Activated CD4-positive, alpha-beta T cell treated with anti-CD3 and anti-CD28 coated beads, Interleukin-10, Interleukin-2, amounts not matched to agents 100 ng/mL and 50 ng/mL, durations not matched to agents 16 hours and 8 hours (primary cell): ENCODE data around the gene SNX33.
A peak's percentile ranks its signal among the peaks of the same experiment; 100 is the strongest.
"Not testable (repeated sequence)": the region's sequence is repeated elsewhere in the genome, so short reads cannot be mapped to it uniquely, and the experiment has no call there.

Experiments used
- DNase-seq: peaks from one replicate; pipeline ENCODE4 v3.0.0-alpha.2; 2020

The SNX33 gene

DNA sequence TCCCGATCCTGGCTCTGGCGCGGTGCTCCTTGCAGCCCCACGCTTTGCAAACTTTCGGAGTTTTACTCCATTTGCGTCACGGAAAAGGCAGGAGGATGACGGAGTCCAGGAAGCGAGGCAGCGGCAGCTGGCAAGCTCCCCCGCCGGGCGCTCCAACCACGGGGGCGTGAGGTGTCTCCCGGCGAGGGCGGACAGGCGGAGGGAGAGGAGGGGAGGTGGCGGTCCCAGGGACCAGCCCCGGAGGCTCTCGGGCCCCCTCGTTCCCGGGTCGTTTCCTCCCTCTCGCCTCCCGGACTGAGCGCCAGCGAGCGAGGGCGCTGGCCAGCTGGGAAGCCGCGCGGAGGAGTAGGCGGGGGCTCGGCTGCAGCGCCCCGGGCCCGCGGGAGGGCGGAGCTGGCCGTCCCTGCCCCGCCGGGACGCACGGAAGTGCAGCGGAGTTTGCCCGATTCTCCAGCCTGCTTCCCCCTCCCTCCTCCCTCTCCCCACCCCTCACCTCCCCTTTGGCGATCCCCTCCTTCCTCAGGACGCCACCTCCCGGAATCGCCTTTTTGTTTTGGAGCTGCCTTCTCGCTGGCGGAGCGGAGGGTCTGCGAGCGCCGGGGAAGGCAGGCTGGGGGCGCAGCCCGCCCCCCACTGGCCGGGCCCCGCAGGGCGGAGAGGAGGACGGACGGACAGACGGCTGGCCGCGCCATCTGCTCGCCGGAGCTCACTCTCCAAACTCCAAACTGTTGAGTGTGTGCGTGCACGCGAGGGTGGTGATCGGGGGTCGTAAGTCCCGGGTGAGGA, at the start of gene SNX33:
SNX33 (plus strand) TSS at position 543 of the 786 bp plus-strand sequence. CDS start 1,191 bp downstream, outside the sequence.
- DNase-seq: peak; percentile 58

DNA sequence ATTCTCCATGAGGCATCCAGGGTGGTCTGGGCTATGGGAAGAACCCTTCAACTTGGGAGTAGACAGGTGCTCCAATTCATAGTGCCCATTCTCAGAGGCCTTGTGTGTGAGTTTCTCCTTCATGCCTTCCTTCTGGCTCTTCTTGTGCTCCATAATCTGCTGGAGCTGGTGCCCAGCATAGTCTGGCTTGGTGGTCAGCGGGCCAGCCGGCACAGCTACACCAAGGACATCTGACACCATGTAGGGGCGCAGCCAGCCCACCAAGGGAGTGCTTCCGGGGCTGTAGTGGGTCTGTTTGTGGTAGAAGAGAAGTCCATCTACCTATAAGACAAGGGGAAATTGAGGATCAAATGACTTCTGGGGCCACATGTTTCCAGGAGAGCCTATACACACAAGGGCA, 49.4 kb upstream of the SNX33 start:
- DNase-seq: no peak

- DNase-seq: no peak
Measured at GRCh38 chr15:75599401-75599800, 48.3 kb upstream of the SNX33 start.

DNA sequence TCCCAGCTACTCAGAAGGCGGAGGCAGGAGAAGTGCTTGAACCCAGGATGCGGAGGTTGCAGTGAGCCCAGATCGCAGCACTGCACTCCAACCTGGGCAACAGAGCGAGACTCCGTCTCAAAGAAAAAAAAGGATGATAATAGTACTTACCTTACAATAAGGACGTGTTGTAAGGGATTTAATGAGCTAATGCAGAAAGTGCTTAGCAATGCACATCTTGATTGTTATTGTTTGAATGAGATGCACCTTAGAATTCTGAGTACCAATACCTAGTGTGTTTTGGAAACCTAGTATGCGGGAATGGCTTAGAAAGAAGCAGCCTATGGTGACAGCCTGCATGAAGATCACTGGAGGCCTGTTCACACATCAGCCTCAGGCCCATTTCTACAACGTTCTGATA, 41.7 kb upstream of the SNX33 start:
- no peak for DNase-seq

DNA sequence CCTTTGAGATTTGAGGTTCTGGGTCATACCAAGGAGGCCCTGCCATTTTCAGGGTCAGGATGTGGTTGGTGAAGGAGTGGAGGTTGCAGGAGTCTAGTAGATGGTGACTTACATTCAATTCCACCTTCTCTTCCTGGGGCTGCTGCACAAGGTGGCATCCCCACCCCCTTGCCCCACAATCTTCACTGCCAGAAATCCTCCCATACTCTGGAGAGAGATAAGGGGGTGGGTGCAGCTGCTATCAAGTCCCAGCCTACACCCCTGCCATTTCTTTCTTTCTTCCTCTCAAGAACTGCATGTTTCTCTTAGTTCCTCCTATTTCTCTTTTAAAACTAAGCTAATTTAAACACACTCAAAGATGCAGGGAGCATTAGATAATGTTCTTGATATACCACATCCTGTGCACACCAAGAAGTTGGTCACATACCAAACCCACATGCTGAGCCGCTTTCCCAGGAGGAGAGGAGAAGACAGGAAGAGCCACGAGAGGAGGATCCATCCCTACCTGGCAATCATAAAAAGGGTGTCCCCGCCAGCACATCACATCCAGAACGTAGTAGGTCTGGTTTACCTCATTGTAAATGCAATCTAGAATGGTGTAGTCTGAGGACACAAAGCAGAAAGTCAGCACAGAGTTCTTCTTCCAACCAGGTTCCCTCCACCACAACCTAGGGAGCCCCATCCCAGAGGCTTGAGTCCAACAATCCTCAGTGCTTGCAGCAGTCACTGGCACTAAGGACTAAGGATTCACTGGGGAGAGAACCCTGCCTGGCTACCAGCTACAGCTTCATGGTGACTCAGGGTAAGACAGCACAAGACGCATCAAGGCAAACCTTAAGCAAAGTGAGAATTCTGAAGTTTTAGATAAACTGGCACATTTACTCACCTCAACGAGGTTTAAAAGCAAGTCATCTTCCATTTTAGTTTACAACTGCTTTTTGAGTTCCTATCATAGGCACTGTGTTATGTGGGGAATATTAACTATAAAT, 40.7 kb upstream of the SNX33 start:
- DNase-seq: peak; percentile 43

DNA sequence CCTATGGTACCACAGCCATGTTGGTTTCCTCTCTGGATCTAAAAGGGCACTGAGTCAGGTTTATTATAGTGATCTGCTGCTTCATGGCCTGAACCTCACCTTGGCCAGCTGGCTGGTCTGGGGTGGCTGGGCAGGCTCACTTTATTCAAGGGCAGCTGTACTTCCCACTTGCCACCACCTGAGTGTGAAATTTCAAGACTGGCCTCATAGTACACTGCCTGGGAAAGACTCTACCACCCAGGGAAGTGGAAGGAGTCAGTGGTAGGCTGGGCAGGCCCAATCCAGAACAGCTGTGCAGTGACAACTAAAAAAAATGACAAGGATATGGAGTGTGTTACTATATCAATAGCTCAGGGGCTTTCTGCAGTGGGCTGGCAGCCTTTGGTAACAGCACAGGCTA, 30.9 kb upstream of the SNX33 start:
- no peak for DNase-seq

DNA sequence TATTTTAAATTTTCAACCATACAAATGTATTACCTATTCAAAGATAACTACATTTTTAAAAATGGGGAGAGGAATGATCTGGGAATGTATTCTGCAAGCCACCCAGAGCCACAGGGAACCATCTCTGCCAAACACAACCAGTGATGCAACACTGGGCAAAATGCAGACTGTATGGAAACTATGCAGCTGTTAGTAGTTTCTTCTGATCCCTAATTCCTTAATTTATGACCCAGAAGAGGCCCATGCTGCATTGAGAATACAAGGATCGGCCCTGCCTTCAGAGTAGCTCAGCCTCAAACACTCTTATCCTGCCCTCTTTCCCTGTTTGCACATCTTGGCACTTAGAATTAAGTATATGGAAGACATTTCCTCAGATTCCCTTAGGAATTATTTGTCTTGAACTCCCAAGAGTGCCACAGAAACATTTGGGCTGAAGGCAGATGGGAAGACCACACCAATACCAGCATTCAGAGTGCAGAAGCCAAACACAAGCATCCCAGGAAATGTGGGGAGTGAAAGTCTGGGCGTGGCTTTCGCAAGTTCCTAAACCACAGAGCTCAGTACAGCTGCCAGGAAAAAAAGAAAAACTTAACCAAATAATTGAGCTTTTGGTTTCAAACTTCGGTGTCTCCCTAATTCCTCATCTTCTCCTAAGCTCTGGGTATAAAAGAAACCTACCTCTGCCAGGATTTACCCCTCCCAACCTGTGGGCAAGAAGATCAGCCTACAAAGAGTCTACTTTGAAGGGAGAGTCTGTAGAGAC, 27.5 kb upstream of the SNX33 start:
- no peak for DNase-seq

DNA sequence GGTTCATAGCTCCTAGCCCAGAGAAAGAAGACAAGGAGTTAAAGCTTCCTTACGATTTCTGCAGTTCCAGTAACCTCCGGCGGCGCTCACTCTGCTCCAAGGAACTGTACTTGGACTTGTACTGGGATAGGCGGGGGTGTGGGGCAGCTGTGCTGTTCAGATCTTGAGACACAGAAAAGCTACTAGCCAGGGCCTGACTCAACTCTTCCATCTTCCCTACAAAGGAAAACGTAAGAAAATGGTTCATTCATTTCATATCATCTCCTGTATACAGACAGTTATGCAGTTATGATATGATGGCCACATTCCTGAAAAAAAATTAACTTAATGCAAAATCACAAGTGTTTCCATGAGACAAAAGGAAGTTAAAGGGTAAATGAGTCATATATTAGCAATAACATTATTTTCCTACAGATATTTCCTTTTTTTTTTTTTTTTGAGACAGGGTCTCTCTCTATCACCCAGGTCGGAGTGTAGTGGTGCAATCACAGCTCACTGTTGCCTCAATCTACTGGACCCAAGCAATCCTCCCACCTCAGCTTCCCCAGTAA, 26.8 kb upstream of the SNX33 start:
- no peak for DNase-seq

- DNase-seq: no peak
Measured at GRCh38 chr15:75622505-75622904, 25.2 kb upstream of the SNX33 start.

DNA sequence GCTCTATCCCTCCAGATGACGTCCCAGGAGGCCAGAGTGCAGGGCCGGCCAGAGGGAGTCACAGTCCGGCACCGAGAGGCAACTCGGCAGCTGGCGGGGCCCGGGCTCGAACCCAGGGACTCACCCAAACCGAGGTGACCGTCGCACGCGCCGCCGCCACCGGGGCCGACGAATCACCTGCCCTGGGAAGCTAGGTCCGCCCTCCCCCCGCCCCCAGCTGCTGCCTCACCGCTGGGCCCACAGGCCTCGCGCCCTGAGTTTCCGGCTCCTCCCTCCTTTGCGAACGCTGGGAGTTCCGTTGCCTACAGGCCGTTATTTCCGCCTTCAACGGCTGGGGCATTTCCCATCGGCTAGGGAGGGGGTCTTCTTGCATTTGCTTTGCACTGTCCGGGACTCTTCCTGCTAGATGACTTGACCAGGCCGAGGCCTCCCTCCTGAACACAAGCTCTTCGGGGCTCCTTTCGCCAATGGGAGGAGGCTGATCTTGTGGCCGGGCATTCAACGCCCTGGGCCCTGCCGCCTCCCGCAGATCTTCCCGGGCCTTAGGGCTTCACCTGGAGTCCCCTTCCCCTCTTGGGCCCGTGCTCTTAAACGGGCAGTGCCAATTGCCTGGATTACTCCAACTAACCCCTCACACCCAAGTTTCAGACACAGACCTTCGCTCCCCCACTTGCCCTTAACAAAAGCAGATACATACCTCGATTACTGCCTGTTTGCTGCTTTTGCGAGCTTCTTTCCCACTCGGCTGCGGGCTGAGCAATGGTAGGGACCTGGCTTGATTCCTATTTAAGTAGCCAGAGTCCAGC, 22.0 kb upstream of the SNX33 start, which contains the start of gene SNUPN:
SNUPN (minus strand) TSS at position 184 of the 806 bp plus-strand sequence. CDS start 4,674 bp downstream, outside the sequence.
- DNase-seq: peak; percentile 97

- DNase-seq: no peak
Measured at GRCh38 chr15:75631935-75632334, 15.8 kb upstream of the SNX33 start.

DNA sequence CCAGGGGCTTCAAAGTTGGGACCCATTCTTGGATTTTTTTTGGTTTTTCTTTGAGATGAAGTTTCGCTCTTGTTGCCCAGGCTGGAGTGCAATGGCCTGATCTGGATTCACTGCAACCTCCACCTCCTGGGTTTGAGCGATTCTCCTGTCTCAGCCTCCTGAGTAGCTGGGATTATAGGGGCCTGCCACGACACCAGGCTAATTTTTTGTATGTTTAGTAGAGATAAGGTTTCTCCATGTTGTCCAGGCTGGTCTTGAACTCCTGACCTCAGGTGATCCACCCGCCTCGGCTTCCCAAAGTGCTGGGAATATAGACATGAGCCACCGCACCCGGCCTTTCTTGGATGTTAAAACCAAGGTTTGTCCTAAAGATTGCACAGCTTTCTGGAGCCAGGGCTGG, 13.8 kb upstream of the SNX33 start:
- DNase-seq: not testable (repeated sequence)

- DNase-seq: no peak
Measured at GRCh38 chr15:75636026-75636425, 11.7 kb upstream of the SNX33 start.

DNA sequence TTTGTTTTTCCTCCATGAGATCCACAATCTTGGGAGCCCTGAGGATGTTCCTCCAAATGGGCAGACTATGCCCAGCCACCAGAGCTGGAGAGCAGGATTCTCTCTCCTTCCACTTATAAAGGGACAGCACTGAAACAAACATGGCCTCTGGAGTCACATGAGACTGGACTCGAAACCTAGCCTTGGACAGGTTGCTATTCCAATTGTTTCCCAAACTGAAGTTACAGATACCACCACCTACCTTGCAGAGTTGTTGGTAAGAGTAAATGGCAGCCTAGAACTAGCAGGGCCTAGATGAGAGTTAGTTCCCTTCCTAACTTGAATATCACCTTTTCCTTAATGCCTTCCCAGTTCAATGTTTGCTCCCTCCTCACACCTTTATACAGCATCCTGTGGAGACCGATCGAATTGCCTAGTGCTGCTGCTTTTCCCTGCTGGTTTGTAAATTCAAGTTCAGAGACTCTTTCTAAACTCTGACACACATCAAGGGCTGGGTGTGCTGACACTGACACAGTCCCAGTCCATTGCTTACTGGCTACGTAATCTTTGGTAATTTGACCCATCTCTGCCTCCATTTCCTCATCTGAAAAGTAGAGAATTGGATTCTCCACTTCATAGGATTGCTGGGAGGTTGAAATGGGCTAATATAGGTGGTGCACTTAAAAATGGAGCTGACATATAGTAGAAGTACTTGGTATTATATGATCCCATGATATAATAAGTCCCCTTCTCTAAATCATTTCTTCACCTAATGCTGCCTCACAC, 10.3 kb upstream of the SNX33 start:
- no peak for DNase-seq

GRCh38 chr15:75639191-75639708, 8.5 kb upstream of the SNX33 start:
- peak; percentile 30 for DNase-seq

GRCh38 chr15:75639709-75640482, 7.8 kb upstream of the SNX33 start, which contains the start of gene IMP3:
TSS of gene IMP3 (minus strand) at chr15:75640224. CDS start at chr15:75640168, 56 bp downstream.
- peak; percentile 98 for DNase-seq

GRCh38 chr15:75640483-75641178, 7.1 kb upstream of the SNX33 start:
- DNase-seq: peak; percentile 76

GRCh38 chr15:75641179-75641503, 6.6 kb upstream of the SNX33 start:
- no peak for DNase-seq

DNA sequence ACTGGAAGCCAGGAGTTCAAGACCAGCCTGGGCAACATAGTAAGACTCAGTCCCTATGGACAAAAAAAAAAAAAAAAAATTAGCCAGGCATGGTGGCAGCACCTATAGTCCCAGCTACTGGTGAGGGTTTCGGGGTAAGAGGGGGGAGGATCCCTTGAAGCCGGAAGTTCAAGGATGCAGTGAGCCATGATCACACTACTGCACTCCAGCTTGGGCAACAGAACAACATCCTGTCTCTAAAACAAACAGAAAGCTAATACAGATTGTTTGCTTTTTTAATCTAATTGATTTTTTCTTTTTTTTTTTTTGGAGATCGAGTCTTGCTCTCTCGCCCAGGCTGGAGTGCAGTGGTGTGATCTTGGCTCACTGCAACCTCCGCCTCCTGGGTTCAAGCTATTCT, 6.1 kb upstream of the SNX33 start:
- no peak for DNase-seq
